Hepatocyte (in vitro differentiated cells): ENCODE results near the gene SPSB4. TPM values are rescaled to one million over a fixed set of nuclear protein-coding genes. Genes with fewer than 3 reads are reported as not detected.
"Not testable (repeated sequence)": the region's sequence is repeated elsewhere in the genome, so short reads cannot be mapped to it uniquely, and the experiment has no call there.

Source experiments
- DNase-seq: peaks from one replicate; pipeline ENCODE4 v3.0.0-alpha.2; 2016; ENCODE audit warnings: low spot score
- H2AFZ ChIP-seq: fragments of 200-600 bp; sonication (generic); 2 replicates; pipeline ENCODE4 v1.6.0; 2016; ENCODE audit warnings: antibody characterized with exemption, mild to moderate bottlenecking
- H3K27ac ChIP-seq: fragments of 200-600 bp; sonication (generic); 2 replicates; pipeline ENCODE4 v1.5.1; 2016; ENCODE audit warnings: mild to moderate bottlenecking
- H3K27me3 ChIP-seq: fragments of 200-600 bp; sonication (generic); 2 replicates; pipeline ENCODE4 v1.6.1; 2016
- H3K36me3 ChIP-seq: fragments of 200-600 bp; sonication (generic); replicated peaks from 2 replicates; pipeline ENCODE4 v1.5.1; 2016; ENCODE audit warnings: low read depth; ENCODE audit not compliant: insufficient read depth
- H3K4me1 ChIP-seq: fragments of 200-600 bp; sonication (generic); 2 replicates; pipeline ENCODE4 v1.5.1; 2016; ENCODE audit warnings: mild to moderate bottlenecking, moderate library complexity; ENCODE audit not compliant: insufficient read depth
- H3K4me2 ChIP-seq: fragments of 200-600 bp; sonication (generic); 2 replicates; pipeline ENCODE4 v1.6.0; 2016
- H3K4me3 ChIP-seq: fragments of 200-600 bp; sonication (generic); 2 replicates; pipeline ENCODE4 v1.5.1; 2016; ENCODE audit warnings: mild to moderate bottlenecking
- H3K79me2 ChIP-seq: fragments of 200-600 bp; sonication (generic); 2 replicates; pipeline ENCODE4 v1.6.0; 2017; ENCODE audit warnings: mild to moderate bottlenecking
- H3K9me2 ChIP-seq: fragments of 200-600 bp; sonication (generic); replicated peaks from 2 replicates; pipeline ENCODE4 v1.6.0; 2017; ENCODE audit warnings: mild to moderate bottlenecking; ENCODE audit not compliant: insufficient read depth
- H3K9me3 ChIP-seq: fragments of 200-600 bp; sonication (generic); 2 replicates; pipeline ENCODE4 v1.5.1; 2016; ENCODE audit warnings: low read depth, mild to moderate bottlenecking
- H4K20me1 ChIP-seq: fragments of 200-600 bp; sonication (generic); 2 replicates; pipeline ENCODE4 v1.6.0; 2016; ENCODE audit warnings: mild to moderate bottlenecking; ENCODE audit not compliant: insufficient read depth, poor library complexity, severe bottlenecking
- CTCF ChIP-seq: fragments of 200-600 bp; sonication (generic); IDR thresholded peaks from 2 replicates; pipeline ENCODE4 v1.5.1; 2016; ENCODE audit warnings: antibody characterized with exemption, mild to moderate bottlenecking; ENCODE audit not compliant: poor library complexity
- EZH2 ChIP-seq: fragments of 200-600 bp; sonication (generic); IDR thresholded peaks from 2 replicates; pipeline ENCODE4 v1.6.1; 2016; ENCODE audit warnings: antibody characterized with exemption, mild to moderate bottlenecking, borderline replicate concordance
- EZH2phosphoT487 ChIP-seq: fragments of 200-600 bp; sonication (generic); IDR thresholded peaks from one replicate; pipeline ENCODE4 v1.6.1; 2018; ENCODE audit warnings: antibody characterized with exemption, mild to moderate bottlenecking, low read depth, moderate library complexity; ENCODE audit not compliant: unreplicated experiment, severe bottlenecking
- WGBS: methylation state at CpG from one replicate; pipeline ENCODE4 v1.1.6; 2016; ENCODE audit warnings: low lambda C conversion rate; ENCODE audit errors: missing lambda C conversion rate; 5-methylcytosine and 5-hydroxymethylcytosine counted together
- polyA plus RNA-seq: library from polyadenylated mRNA; unstranded; fragments of >200 nt; fragmentation: Nextera tagmentation; extraction: Ambion mirVana; gene quantifications from 2 replicates; pipeline ENCODE4 v1.2.1, GENCODE V29; 2016
- total RNA-seq: library from RNA; depleted of rRNA; stranded (reverse); fragments of >200 nt; gene quantifications from 2 replicates; pipeline ENCODE4 v1.2.3, GENCODE V29; 2014

The SPSB4 gene
- total and polyA plus RNA-seq, 2 experiments from 2014 or later, result 1.0 to 1.3 TPM

DNA sequence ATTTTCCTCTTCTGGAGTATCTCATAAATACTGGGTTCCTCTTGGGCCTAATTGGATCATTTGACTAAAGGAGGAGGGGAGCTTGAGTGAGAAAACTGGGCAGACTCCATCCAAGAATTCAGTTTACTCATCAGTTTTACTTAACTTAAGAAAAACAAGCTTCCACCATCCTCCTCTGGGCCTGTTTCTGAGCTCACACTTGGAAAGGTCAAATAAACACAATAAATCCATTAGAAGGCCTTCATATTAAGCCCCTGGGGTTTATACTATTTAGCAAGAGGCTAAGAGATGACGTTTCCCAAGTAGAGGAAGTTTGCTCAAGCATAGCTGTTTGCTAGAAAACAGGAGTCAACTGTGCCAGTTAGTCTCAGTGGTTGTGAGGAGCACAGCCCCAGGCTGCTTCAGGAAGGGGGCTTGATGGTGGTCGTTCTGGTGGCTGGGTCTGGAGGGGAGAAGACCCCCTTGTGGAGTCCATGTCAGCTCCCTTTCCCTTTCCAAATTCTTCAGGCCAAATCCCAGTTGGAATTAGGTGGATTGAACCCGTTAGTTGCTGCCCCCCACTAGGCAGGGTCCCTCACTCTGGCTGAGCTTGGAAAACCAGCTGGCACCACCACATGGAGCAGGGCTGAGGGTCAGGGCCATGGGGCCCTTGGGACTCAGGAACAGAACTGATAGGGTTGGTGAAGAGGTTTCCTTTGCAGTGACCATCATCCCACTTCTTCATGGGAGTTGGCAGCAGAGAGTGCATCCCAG lies 64.8 kb downstream of the SPSB4 start:
- Histone ChIP-seq H3K36me3 (no peaks in the 10 kb centered on the region), H3K79me2 (no peaks in the 10 kb centered on the region), H3K4me3 (no peak overlapping the region), H3K9me3 (no peaks in the 10 kb centered on the region), H3K4me2 (no peak overlapping the region), H3K27me3 (no peaks in the 10 kb centered on the region), H3K27ac (peak overlapping the region; percentile 67), H4K20me1 (no peaks in the 10 kb centered on the region), H3K4me1 (no peaks in the 10 kb centered on the region), H2AFZ (no peak overlapping the region), H3K9me2 (no peaks in the 10 kb centered on the region)
- peak; percentile 38 for DNase-seq
- 66% methylated on average over 3 of the region's 3 CpGs for WGBS
- no peak for TF ChIP-seq EZH2phosphoT487
- TF ChIP-seq CTCF, result no peak
- TF ChIP-seq EZH2, result no peak

GRCh38 chr3:141116721-141117120 lies 65.6 kb downstream of the SPSB4 start:
- TF ChIP-seq CTCF (no peak), EZH2phosphoT487 (no peak), EZH2 (no peak)
- 100% methylated on average over 1 of the region's 1 CpG for WGBS

DNA sequence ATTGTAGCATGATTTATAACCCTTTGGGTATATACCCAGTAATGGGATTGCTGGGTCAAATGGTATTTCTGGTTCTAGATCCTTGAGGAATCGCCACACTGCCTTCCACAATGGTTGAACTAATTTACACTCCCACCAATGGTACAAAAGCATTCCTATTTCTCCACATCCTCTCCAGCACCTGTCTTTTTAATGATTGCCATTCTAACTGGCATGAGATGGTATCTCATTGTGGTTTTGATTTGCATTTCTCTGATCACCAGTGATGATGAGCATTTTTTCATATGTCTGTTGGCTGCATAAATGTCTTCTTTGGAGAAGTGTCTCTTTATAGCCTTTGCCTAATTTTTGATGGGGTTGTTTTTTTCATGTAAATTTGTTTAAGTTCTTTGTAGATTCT lies 66.8 kb downstream of the SPSB4 start:
- H3K4me3 ChIP-seq, H3K9me3 ChIP-seq, H3K27me3 ChIP-seq, H3K4me2 ChIP-seq, H3K4me1 ChIP-seq, DNase-seq, H4K20me1 ChIP-seq, H3K9me2 ChIP-seq, H3K27ac ChIP-seq, H3K79me2 ChIP-seq, H2AFZ ChIP-seq, H3K36me3 ChIP-seq: not testable (repeated sequence)
- WGBS, result 100% methylated on average over 1 of the region's 1 CpG

More at GRCh38 chr3:141116721-141117120, 65.6 kb downstream of the SPSB4 start:
- Histone ChIP-seq H3K4me2 (no peak overlapping the region), H3K4me1 (no peaks in the 10 kb centered on the region), H3K9me3 (no peaks in the 10 kb centered on the region), H3K9me2 (no peaks in the 10 kb centered on the region), H2AFZ (no peak overlapping the region), H4K20me1 (no peaks in the 10 kb centered on the region), H3K4me3 (no peak overlapping the region), H3K27ac (no peak overlapping the region), H3K27me3 (no peaks in the 10 kb centered on the region), H3K36me3 (no peaks in the 10 kb centered on the region), H3K79me2 (no peaks in the 10 kb centered on the region)
- no peak for DNase-seq

DNA sequence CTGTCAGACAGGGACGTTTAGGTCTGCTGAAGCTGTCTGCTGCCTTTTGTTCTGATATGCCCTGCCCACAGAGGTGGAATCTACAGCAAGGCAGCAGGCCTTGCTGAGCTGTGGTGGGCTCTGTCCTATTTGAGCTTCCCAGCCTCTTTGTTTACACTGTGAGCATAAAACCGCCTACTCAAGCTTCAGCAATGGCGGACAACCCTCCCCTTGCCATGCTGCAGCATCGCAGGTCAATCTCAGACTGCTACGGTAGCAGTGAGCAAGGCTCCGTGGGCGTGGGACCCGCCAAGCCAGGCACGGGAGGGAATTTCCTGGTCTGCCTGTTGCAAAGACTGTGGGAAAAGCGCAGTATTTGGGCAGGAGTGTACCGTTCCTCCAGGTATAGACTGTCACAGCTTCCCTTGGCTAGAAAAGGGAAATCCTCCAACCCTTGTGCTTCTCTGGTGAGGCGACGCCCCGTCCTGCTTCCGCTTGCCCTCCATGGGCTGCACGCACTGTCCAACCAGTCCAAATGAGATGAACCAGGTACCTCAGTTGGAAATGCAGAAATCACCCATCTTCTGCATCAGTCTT lies 71.4 kb downstream of the SPSB4 start:
- H4K20me1 ChIP-seq, result no peaks in the 10 kb centered on the region
- no peak overlapping the region for H3K4me2 ChIP-seq

More for the DNA sequence above, 71.4 kb downstream of the SPSB4 start:
- H2AFZ ChIP-seq, result no peak overlapping the region
- TF ChIP-seq EZH2, result no peak
- TF ChIP-seq EZH2phosphoT487, result no peak
- TF ChIP-seq CTCF, result no peak
- H3K79me2 ChIP-seq, result no peaks in the 10 kb centered on the region
- H3K4me1 ChIP-seq, result no peaks in the 10 kb centered on the region
- H3K27me3 ChIP-seq, result no peaks in the 10 kb centered on the region
- H3K9me2 ChIP-seq, result no peaks in the 10 kb centered on the region
- H3K9me3 ChIP-seq, result no peaks in the 10 kb centered on the region
- 77% methylated on average over 16 of the region's 16 CpGs for WGBS
- no peak for DNase-seq
- H3K27ac ChIP-seq, result no peak overlapping the region
- no peak overlapping the region for H3K4me3 ChIP-seq
- no peaks in the 10 kb centered on the region for H3K36me3 ChIP-seq
